HS-27A (cell line): ENCODE data around the gene ALDH1L2.
"Not testable (repeated sequence)": the region's sequence is repeated elsewhere in the genome, so short reads cannot be mapped to it uniquely, and the experiment has no call there.

Source experiments
- DNase-seq: peaks from one replicate; pipeline ENCODE4 v3.0.0-alpha.2; 2012; ENCODE audit warnings: low read depth, missing footprints

The ALDH1L2 gene

DNA sequence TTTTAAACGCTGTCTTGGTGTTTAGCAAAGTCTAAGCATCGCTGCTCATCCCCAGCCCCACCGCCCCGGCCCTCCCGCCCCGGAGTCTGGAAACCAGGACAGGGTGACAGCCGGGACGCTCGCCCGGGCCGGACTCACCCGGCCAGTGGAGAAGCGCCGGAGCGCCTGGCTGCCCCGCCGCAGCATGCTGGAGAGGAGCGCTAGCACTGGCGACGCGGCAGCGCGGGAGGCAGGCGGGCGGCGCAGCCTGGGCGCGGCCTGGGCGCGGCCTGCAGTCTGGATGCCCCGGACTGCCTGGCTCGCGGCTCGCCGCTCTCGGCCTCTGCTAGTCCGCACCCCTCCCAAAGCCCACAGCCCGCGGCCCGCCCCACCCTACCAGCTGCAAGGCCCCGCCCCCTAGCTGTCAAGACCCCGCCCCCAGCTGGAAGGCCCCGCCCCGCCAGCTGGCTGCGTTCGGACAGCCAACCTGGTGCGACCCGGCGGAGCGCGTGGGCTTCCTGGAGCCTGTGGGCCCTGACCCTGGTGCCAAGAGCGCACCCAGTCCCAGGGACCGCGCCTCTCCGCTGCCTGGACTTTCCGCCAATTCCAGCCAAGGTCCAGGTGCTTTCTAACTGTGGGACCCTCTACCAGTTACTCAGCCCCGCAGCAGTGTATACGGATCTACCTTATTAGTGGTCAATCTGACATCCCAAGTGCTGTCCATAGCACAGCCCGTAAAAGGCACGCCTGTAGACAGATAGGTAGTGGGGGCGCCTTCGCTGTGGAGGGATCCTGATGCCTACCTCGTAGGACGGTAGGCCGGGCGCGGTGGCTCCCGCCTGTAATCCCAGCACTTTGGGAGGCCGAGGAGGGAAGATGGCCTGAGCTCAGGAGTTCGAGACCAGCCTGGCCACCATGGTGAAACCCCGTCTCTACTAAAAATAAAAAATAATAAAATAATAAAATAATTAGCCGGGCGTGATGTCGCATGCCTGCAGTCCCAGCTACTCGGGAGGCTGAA is at the start of gene ALDH1L2:
Gene ALDH1L2 (minus strand): TSS at position 208 of the 1,000 bp plus-strand sequence. CDS start 22 bp downstream, at position 186.
- DNase-seq: peak; percentile 36

DNA sequence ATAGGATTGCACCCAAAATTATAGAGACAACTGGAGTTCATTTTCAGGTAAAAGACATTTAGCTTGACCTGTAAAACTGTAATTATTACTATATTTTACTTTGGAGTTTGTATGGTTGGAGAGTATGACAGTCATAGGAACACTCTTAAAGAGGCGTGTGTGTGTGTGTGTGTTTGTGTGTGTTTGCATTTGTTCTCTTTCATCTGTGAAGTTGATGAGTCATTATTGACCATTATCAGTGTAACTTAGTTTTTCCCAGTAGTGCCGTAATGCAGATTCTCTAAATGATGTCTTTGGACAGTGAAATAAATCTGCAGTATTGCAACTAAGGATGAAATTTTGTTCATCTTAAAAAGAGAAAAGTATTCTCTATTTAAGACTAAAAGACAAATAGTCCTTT is 36.3 kb upstream of the ALDH1L2 start:
- DNase-seq: no peak

DNA sequence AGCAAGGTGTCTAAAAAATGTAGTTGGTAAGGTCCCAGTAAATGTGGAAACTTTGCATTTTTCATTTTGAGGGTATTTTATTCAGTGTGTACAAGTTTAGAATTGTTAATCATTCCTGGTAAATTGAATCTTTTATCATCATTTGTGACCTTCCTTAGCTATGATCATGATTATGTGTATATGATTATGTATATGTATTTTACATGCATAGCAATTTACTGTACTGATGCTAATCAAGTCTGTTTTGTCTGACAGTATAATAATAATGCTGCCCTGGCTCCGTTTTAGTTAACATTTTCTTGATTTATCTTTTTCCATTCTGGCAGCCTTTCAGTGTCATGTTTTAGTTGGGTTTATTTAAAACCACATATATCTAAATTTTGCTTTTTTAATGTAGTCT is 32.7 kb upstream of the ALDH1L2 start:
- no peak for DNase-seq

DNA sequence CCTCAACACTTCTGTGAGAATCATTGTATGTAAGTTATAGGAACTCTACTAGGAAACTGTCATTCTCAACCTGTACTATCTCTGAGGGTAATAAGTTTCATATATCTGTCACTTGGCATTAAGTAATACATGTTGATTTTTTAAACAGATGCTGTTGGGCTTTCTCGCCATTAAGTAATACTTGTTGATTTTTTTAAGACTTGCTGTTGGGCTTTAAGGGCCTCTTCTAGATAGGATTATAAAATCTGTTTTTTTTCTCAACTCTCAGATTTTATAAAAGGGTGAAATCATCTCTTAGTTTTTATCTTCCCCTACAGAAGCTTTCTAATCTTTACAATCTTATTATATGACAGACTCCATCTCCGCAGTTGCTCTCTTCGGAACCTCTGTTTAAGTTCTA is 28.8 kb upstream of the ALDH1L2 start:
- DNase-seq: no peak

DNA sequence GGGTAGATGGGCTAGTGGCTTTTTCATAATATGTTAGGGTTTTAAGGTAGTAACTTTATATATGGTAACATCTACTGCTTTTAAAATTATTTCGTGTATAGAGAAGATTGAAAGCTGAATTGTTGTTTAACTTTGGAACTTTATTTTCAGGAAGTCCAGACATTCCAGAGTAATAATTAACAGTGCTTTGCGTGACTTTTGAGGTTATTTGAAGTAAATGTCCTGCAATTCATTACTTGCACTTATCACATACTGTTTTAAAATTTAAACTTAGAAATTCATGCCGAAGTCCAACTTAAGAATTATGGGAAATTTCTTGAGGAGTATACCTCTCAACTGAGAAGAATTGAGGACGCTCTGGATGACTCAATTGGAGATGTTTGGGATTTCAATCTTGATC is 26.6 kb upstream of the ALDH1L2 start:
- DNase-seq: no peak

DNA sequence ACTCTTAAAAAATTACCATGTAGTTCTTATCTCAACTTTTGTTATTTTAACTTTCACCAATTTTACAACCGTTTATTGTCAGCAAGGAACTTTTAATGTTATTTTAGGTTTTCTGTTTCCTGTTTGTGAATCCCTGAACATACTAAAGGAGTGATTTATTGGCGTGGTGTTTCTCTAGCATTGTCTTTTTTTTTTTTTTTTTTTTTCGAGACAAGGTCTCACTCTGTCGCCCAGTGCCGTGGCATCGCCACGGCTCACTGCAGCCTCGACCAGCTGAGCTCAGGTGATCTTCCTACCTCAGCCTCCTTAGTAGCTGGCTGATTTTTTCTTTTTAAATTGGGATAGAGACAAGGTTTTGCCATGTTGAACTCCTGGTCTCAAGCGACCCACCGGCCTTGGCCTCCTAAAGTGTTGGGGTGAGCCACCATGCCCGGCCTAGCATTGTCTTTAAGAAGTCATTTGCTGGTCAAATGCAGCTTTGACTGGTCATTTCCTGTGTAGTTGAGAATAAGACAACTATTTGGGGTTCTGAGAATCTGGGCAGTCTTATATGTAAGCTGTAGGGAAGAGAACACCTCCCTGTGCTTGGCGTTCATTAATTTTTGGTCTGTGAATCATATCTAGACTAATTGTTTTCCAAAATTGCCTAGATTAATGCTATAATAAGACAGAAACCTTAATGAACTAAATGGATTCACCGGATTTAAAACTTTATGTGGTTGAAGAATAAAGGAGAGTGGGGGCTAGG is 25.4 kb upstream of the ALDH1L2 start:
- DNase-seq: no peak

DNA sequence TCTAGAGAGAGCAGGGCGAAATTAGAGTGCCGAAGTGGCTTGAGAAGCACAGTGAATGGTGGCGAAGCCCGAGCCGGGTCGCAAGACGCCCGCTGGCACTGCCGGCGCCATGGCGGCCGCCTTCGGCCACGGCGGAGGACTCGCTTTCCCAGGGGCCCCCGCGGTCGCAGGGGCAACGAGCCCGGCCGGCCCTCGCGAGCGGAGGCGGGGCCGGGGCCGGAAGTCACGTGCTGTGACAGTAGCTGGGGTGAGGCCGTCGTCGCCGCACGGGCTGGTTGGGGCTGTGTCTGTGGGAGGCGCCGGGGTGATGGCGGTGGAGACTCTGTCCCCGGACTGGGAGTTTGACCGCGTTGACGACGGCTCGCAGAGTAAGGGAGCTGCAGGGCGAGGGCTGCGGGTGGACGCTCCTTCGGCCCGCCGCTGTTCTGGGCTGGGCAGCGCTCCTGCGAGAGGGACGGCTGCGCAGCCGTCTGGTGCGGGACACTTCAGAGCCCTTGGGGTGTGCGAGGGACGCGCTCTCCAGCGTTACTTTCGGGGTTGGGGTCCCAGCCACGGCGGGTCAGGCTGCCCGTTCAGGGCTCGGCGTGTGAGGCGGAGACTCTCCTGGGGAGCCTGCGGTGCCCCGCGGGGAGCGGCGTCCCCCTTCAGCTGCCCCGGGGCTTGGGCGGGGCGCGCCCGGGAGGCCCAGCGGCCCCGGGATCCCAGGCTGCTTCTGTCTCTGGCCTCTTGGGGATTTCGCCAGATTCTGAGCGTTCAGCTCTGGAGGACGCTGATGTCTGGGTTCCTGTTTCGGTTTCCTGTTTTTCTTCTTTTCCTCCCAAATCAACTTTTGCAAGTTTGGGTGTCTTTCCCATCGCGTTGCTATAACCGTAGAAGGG is 23.5 kb upstream of the ALDH1L2 start, which contains the start of gene WASHC4:
Gene WASHC4 (plus strand): TSS at position 238 of the 878 bp plus-strand sequence. CDS start 70 bp downstream, at position 308.
- no peak for DNase-seq

DNA sequence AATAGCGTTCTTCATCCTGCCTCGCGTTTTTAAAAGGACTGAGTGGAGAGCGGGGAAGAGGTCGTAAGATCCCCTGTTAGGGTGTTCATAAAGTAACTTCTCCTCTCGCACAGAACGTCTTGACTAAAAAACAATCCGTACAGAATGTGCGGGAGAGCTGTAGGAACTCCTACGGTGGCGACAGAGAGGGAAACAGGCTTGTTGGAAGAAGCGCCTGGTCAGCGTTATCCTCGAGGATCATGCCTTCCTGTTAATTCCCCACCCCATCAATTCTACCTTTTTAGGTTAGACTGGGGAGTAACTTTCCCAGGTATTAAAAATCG is 22.9 kb upstream of the ALDH1L2 start:
- DNase-seq: no peak

DNA sequence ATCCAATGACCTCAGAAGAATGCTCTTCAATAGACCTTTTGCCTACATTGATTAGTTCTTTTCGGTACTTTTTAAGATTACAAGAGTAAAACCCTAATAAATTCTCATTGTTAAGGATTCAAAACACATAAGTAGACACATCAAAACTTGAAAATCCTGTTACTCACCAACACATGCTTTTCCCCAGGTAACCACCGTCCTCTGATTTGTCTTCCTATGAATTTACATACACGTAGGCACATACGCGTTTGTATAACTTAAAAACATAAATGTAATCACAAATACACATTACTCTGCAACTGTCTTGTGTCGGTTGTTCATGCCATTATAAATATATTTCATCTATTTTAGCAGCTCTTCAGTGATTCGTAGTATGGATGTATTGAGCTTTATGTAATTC is 22.4 kb upstream of the ALDH1L2 start:
- DNase-seq: no peak

DNA sequence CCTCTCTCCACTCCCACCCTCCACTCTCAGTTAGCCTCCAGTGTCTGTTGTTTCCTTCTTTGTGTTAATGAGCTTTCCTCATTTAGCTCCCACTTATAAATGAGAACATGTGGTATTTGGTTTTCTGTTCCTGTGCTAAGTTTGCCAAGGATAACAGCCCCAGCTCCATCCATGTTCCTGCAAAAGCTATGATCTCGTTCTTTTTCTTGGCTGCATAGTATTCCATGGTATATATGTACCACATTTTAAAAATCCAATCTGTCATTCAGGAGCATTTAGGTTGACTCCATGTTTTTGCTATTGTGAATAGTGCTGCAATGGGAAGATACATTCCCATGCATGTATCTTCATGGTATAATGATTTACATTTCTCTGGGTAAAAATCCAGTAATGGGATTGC is 20.5 kb upstream of the ALDH1L2 start:
- no peak for DNase-seq

DNA sequence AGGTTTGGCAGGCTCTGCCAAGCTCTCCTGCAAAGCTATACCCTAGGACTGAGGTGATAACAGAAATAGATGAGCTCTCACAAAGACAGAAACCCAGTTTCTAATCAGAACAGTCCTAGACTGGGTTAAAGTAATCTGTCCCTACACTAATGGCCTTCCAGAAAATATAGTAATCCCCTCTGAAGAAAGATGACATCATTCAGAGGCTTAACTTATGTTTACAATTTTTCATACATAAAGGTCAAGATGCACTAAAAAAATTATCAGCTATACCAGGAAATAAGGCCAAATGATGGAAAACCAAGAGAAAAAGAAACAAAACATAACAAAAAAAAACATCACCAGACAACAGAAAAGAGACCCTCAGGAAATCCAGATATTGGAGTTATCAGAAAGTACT is 18.4 kb upstream of the ALDH1L2 start:
- DNase-seq: no peak

DNA sequence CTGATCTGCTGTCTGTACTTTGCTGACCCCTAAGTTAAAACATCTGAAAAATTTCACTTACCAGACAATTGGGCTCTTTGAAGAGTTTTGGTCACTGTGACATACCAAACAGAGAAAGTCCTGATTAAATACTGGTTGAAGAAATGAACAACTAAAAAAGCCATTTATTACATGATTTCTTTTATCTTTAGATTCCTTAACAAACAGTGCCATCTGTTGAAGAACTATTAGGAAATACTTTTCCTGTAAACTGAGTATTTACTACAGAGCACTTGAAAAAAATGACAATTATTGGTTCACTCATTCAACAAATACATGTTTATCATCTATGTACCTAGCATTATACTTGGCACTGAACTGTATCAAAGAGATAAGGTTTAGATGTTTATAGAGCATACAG is 16.7 kb upstream of the ALDH1L2 start:
- DNase-seq: no peak

DNA sequence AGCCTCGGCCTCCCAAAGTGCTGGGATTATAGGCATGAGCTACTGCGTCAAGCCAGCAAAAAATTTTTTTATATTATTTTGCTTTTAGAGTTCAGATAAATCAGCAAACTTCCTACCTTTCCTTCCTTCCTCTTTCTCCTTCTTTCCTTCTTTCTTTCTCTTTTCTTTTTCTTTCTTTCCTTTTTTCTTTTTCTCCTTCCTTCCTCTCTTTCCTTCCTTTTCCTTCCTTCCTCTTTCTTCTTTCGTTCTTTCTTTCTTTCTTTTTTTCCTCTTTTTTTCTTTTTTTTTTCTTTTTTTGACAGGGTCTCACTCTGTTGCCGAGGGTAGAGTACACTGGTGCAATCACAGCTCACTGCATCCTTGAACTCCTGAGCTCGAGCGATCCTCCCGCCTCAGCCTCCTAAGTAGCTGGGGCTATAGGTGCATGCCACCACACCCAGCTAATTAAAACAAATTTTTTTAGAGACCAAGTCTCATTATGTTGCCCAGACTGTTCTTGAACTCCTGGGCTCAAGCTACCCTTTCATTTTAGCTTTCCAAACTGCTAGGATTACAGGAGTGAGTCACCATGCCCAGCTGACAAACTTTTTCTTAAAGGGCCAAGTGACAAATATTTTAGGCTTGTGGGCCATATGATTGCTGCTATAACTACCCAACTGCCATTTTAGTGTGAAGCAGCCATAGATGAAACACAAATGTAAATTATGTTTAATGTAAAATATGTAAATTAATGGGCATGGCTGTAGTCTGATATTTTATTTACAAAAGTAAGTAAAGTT is 16.1 kb upstream of the ALDH1L2 start:
- no peak for DNase-seq

DNA sequence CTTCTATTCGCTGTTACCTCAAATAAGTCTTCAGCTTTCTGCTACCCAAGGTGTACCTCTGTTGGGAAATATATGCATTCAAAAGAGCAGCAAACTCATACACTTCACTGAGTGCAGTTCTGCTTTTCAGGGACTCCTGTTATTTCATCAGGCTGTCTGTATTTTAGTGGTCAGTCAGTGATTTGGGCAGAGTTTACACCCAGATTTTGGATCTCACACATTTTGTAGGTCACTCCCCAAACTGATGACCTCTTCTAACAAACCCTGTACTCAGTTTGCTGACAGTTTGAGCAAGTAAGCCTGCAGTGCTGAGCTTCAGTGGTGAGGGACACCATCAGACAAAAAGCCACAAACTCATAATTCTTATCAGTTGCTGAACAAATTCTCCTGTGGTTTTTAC is 15.1 kb upstream of the ALDH1L2 start:
- DNase-seq: no peak

DNA sequence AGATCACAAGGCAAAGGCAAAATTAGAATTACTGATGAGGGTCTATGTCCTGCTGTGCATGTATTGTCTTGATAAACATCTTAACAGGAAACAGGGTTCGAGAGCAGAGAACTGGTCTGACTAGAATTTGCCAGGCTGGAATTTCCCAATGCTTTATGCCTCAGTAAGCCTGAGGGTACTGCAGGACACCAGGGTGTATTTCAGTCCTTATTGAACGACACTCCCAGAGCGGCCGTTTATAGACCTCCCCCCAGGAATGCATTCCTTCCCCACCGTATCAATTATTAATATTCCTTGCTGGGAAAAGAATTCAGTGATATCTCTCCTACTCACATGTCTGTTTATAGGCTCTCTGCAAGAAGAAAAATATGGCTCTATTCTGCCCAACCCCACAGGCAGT is 11.1 kb upstream of the ALDH1L2 start:
- DNase-seq: not testable (repeated sequence)

DNA sequence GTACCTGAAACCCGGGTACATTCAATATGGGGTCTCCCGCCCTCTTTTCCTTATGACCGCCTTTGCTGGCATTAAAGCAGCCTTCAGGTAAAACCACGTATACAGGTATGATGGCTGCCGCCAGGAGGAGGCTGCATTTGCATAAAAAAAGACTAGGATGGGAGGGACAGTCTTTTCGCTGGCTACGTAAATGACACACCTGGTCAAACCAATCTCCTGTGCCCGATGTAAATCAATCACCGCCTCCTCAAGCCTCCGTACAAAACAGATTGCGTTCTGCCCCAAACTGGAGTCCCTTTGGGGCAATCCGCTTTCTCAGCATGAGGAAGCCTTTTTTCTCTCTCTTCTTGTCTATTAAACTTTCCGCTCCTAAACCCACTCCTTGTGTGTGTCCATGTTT is 8.1 kb upstream of the ALDH1L2 start:
- DNase-seq: no peak

DNA sequence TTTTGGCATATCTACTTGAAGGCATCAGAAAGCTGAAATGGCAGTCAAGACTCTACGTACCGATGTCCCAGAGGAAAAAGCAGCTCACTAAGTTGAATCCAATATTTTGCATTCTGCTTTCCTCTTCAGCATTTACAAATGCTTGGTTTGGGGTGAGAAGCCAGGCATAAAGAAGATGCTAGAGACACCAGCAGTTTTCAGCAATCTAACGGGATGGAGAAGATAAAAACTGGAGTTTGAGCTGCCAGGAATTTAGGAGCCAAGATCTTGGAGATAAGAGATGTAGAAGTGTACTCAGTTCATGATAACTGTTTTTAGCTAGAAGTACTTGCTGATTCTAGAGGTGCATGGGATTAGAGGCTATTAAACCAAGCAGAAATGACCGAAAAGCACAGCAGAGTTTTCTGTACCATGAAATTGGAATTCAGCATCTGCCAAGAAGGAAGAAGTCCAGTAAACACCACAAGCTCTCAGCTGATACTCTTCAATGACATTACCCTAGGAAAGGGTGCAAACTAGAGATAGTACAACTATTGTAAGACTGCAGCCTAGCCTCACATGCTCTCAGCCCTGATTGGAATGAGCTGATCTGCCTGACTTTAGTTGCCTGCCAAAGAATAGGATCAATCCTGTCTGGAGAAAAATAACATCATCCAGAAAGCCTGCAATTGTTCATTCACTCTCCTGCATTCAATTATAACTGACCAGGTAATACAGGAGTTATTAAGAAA is 7.4 kb upstream of the ALDH1L2 start:
- no peak for DNase-seq

DNA sequence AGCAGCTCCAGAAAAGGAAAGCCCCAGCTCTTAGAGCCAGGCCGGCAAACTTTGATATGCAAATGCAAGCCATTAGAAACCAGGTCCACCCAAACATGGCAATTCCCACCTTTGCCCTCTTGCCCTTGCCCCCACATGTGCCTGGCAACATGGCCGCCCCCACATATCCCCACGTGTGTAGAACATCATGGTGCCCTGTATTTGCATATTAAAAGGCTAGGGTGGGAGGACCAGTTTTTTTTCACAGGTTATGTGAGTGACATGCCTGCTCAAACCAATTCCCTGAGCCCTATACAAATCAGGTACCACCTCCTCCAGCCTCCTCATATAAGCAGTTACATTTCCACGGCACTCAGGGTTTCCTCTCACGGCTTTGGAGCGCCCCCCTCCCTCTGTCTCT is 6.1 kb upstream of the ALDH1L2 start:
- no peak for DNase-seq

DNA sequence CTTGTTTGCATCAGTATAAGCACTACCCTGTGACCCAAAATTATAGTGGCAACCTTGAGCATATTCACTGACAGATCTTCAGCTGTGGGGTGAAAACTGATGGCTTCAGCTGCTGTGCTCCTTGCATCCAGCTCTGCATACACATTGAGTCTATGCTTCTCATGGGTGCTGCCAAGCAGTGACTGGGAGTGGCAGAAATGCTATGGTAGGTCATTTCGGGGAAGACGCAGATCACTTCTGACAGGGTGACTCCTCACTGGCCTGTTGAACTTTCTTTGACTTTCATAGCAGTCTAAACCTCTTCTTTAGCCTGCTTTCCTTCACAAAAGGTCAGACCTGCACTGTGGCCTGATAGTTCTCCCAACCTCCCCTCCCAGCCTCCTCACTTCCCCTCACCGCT is 5.6 kb upstream of the ALDH1L2 start:
- no peak for DNase-seq

DNA sequence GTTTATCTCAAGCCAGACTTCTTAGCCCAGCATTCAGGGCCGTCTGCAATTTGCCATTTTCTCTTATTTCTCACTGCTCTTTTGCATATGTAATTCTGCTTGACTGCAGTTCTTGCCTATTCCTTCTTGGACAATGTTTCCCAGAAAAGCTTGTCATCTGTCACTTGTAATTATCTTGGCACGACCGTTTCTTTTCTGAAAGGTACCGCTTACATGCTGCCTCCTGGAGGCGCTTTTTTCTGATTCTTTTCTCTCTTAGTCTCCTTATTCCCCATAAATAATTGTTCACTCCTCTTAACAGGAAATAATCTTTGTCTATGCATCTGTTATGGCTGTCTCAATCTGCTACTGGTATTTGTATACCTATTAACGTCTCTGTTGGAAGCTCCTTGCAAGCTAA is 1.2 kb upstream of the ALDH1L2 start:
- no peak for DNase-seq
